ENCODE results near the gene SLC9B1. TPM values are rescaled to one million over a fixed set of nuclear protein-coding genes. Genes with fewer than 3 reads are reported as not detected.

Gene SLC9B1
- total and polyA plus RNA-seq, 2 of the 13 experiments (the other 11 are each of a cell fraction or from before 2014, with no cell fraction given), result 0.17 to 0.20 TPM

DNA sequence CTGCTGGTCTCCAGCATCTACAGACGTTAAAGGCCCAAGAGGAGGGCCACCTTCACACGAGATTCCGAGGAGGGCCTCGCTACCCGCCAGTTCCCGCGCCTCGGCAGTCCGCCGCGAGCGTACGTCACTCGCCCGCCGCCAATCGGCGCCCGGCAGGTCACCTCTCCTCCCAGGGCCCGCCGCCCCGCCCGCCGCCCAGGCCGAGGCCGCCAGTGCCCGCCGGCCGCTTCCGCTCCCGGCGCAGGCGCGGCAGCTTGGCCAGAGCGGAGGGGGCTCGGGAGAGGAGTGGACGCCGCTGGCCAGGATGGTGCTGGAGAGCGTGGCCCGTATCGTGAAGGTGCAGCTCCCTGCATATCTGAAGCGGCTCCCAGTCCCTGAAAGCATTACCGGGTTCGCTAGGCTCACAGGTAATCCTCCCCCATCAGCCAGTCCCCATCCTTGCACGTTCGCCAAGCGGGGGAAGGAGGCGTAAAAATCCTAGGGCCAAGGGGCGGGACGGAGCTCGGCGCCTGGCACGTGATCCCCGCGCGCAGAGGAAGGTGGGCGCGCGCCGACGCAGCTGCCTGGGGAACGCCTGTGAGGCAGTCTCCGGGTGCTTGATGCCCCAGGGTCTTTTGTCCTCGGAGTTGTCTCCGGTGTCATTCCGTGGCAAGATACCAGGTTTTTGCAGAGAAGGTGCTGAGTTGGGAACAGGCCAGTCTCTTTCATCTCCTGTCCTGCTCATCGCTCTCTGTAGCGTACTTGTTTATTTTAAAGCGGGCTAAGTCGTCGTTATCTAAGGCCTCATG lies 150.5 kb downstream of the SLC9B1 start, which contains the start of gene CISD2 (continued):
- TF ChIP-seq KDM6A (CRISPR knock-in tag; IDR thresholded peaks at IDR 0.05; ENCODE audit: low read depth), result peak; percentile 6; the same call in 1 of the 2 replicates
- peak; percentile 54; the same call in 1 of the 2 replicates for TF ChIP-seq ZNF768 (CRISPR knock-in tag; IDR thresholded peaks at IDR 0.05)
- TF ChIP-seq KMT2B (CRISPR knock-in tag; IDR thresholded peaks at IDR 0.05), result peak; percentile 97
- TF ChIP-seq ZSCAN31 (CRISPR knock-in tag; IDR thresholded peaks at IDR 0.05; ENCODE audit: low read depth), result peak; percentile 94
- TF ChIP-seq ZNF678 (CRISPR knock-in tag; IDR thresholded peaks at IDR 0.05), result peak; percentile 91
- peak; percentile 91; the same call in 1 of the 2 replicates for TF ChIP-seq ZNF383 (CRISPR knock-in tag; IDR thresholded peaks at IDR 0.05; ENCODE audit: borderline replicate concordance)
- TF ChIP-seq ZNF569 (CRISPR knock-in tag; IDR thresholded peaks at IDR 0.05; ENCODE audit: borderline replicate concordance), result no peak
- TF ChIP-seq ZC3H4 (CRISPR knock-in tag; IDR thresholded peaks at IDR 0.05; ENCODE audit: borderline replicate concordance), result peak; percentile 73; the same call in 1 of the 2 replicates
- TF ChIP-seq, protein P1, sequence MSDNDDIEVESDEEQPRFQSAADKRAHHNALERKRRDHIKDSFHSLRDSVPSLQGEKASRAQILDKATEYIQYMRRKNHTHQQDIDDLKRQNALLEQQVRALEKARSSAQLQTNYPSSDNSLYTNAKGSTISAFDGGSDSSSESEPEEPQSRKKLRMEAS (IDR thresholded peaks at IDR 0.05), result peak; percentile 95
- 0 out of 2 replicates have a peak, but pooled peaks have one; percentile 27 for TF ChIP-seq MIXL1 (CRISPR knock-in tag; IDR thresholded peaks at IDR 0.05)
- TF ChIP-seq NRL (CRISPR knock-in tag; IDR thresholded peaks at IDR 0.05; ENCODE audit: borderline replicate concordance), result peak; percentile 95
- peak; percentile 72 for TF ChIP-seq ZNF12 (CRISPR knock-in tag; IDR thresholded peaks at IDR 0.05)
- TF ChIP-seq ZNF235 (CRISPR knock-in tag; IDR thresholded peaks at IDR 0.05; ENCODE audit: borderline replicate concordance), result peak; percentile 16; the same call in 1 of the 2 replicates
- TF ChIP-seq, protein P2, sequence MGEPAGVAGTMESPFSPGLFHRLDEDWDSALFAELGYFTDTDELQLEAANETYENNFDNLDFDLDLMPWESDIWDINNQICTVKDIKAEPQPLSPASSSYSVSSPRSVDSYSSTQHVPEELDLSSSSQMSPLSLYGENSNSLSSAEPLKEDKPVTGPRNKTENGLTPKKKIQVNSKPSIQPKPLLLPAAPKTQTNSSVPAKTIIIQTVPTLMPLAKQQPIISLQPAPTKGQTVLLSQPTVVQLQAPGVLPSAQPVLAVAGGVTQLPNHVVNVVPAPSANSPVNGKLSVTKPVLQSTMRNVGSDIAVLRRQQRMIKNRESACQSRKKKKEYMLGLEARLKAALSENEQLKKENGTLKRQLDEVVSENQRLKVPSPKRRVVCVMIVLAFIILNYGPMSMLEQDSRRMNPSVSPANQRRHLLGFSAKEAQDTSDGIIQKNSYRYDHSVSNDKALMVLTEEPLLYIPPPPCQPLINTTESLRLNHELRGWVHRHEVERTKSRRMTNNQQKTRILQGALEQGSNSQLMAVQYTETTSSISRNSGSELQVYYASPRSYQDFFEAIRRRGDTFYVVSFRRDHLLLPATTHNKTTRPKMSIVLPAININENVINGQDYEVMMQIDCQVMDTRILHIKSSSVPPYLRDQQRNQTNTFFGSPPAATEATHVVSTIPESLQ (CRISPR knock-in tag; conservative IDR thresholded peaks at IDR 0.05), result 0 out of 2 replicates have a peak, but pooled peaks have one; percentile 56
- TF ChIP-seq RXRA (CRISPR knock-in tag; IDR thresholded peaks at IDR 0.05), result peak; percentile 78
- no peak for TF ChIP-seq HHEX (CRISPR knock-in tag; IDR thresholded peaks at IDR 0.05)
- TF ChIP-seq ZNF143 (CRISPR knock-in tag; IDR thresholded peaks at IDR 0.05), result peak; percentile 82
- TF ChIP-seq ETV5 (CRISPR knock-in tag; IDR thresholded peaks at IDR 0.05; ENCODE audit: borderline replicate concordance), result peak; percentile 32; the same call in 1 of the 2 replicates
- TF ChIP-seq, protein P3, sequence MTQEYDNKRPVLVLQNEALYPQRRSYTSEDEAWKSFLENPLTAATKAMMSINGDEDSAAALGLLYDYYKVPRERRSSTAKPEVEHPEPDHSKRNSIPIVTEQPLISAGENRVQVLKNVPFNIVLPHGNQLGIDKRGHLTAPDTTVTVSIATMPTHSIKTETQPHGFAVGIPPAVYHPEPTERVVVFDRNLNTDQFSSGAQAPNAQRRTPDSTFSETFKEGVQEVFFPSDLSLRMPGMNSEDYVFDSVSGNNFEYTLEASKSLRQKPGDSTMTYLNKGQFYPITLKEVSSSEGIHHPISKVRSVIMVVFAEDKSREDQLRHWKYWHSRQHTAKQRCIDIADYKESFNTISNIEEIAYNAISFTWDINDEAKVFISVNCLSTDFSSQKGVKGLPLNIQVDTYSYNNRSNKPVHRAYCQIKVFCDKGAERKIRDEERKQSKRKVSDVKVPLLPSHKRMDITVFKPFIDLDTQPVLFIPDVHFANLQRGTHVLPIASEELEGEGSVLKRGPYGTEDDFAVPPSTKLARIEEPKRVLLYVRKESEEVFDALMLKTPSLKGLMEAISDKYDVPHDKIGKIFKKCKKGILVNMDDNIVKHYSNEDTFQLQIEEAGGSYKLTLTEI (CRISPR knock-in tag; conservative IDR thresholded peaks at IDR 0.05), result no peak
- TF ChIP-seq, protein P4, sequence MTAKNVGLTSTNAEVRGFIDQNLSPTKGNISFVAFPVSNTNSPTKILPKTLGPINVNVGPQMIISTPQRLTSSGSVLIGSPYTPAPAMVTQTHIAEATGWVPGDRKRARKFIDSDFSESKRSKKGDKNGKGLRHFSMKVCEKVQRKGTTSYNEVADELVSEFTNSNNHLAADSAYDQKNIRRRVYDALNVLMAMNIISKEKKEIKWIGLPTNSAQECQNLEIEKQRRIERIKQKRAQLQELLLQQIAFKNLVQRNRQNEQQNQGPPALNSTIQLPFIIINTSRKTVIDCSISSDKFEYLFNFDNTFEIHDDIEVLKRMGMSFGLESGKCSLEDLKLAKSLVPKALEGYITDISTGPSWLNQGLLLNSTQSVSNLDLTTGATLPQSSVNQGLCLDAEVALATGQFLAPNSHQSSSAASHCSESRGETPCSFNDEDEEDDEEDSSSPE (CRISPR knock-in tag; IDR thresholded peaks at IDR 0.05), result peak; percentile 83
- TF ChIP-seq, protein P5, sequence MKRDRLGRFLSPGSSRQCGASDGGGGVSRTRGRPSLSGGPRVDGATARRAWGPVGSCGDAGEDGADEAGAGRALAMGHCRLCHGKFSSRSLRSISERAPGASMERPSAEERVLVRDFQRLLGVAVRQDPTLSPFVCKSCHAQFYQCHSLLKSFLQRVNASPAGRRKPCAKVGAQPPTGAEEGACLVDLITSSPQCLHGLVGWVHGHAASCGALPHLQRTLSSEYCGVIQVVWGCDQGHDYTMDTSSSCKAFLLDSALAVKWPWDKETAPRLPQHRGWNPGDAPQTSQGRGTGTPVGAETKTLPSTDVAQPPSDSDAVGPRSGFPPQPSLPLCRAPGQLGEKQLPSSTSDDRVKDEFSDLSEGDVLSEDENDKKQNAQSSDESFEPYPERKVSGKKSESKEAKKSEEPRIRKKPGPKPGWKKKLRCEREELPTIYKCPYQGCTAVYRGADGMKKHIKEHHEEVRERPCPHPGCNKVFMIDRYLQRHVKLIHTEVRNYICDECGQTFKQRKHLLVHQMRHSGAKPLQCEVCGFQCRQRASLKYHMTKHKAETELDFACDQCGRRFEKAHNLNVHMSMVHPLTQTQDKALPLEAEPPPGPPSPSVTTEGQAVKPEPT (CRISPR knock-in tag; IDR thresholded peaks at IDR 0.05; ENCODE audit: low read depth), result peak; percentile 90
- TF ChIP-seq SPEN (CRISPR knock-in tag; IDR thresholded peaks at IDR 0.05; ENCODE audit: low read depth), result peak; percentile 79
- TF ChIP-seq ZNF782 (CRISPR knock-in tag; IDR thresholded peaks at IDR 0.05; ENCODE audit: borderline replicate concordance), result peak; percentile 99
